ENCODE results near the gene C1orf159. TPM values are rescaled to one million over a fixed set of nuclear protein-coding genes. Genes with fewer than 3 reads are reported as not detected.

The C1orf159 gene
- total and polyA plus RNA-seq, 4 donors = 3.9 to 7.0 (median 4.7) TPM

- 83% methylated on average over 20 of the region's 20 CpGs for WGBS
- Histone ChIP-seq H3K9ac (ENCODE audit: low read depth in 1 of 2, low read length in 2 of 2) (no peak overlapping the region), H3K4me3 (ENCODE audit: low read depth in 1 of 3, low read length in 3 of 3) (no peak overlapping the region), H3K9me3 (ENCODE audit: control insufficient read depth in 4 of 4, low read length in 3 of 4) (no peaks in the 10 kb centered on the region), H3K4me1 (ENCODE audit: control insufficient read depth in 4 of 4, insufficient read depth in 4 of 4, low read length in 3 of 4) (peaks cover 0 to 7% (median 1%) of the 10 kb centered on the region in 4 donors), H3K27ac (ENCODE audit: low read depth in 1 of 2, low read length in 2 of 2) (no peak overlapping the region), H3K27me3 (ENCODE audit: control insufficient read depth in 4 of 4, insufficient read depth in 4 of 4, low read length in 3 of 4) (no peaks in the 10 kb centered on the region), H3K36me3 (ENCODE audit: control insufficient read depth in 4 of 4, insufficient read depth in 3 of 4, low read depth in 1 of 4, low read length in 3 of 4) (no peaks in the 10 kb centered on the region)
- TF ChIP-seq FOXA2 (IDR thresholded peaks at IDR 0.05) (no peak), JUND (IDR thresholded peaks at IDR 0.05) (no peak), ATF3 (IDR thresholded peaks at IDR 0.05) (no peak), REST (IDR thresholded peaks at IDR 0.05) (no peak), HNF4G (IDR thresholded peaks at IDR 0.05) (no peak), ZBTB33 (IDR thresholded peaks at IDR 0.05) (no peak), MAX (IDR thresholded peaks at IDR 0.05) (no peak), CTCF (IDR thresholded peaks at IDR 0.05; ENCODE audit: low read depth, low read length, missing input control) (no peak), TAF1 (conservative IDR thresholded peaks at IDR 0.05) (no peak), HNF4A (conservative IDR thresholded peaks at IDR 0.05) (no peak), FOXA1 (IDR thresholded peaks at IDR 0.05) (no peak), YY1 (IDR thresholded peaks at IDR 0.05) (no peak), RAD21 (IDR thresholded peaks at IDR 0.05) (no peak), RXRA (IDR thresholded peaks at IDR 0.05) (no peak), SP1 (IDR thresholded peaks at IDR 0.05) (no peak), EGR1 (IDR thresholded peaks at IDR 0.05; ENCODE audit: low read depth in 2 of 2) (no peak), NR2F2 (IDR thresholded peaks at IDR 0.05) (no peak), GABPA (IDR thresholded peaks at IDR 0.05 in 1 of 2, conservative IDR thresholded peaks at IDR 0.05 in 1 of 2) (no peak)
- DNase-seq (ENCODE audit: low spot score) = no peak
Observed at GRCh38 chr1:1135339-1136136, 19.6 kb upstream of the C1orf159 start.

Data from liver (tissue), 9 donors.